ENCODE results near the gene MTX3.

The MTX3 gene

GRCh38 chr5:80026841-80027240, 35.8 kb upstream of the MTX3 start:
- no peak for TF ChIP-seq CTCF (IDR thresholded peaks at IDR 0.05; ENCODE audit: poor library complexity, severe bottlenecking)
- H3K4me3 ChIP-seq (ENCODE audit: severe bottlenecking) = no peak overlapping the region
- H3K9me3 ChIP-seq (ENCODE audit: severe bottlenecking) = no peaks in the 10 kb centered on the region
- H3K4me1 ChIP-seq (ENCODE audit: insufficient read depth, poor library complexity, severe bottlenecking) = no peaks in the 10 kb centered on the region
- DNase-seq (ENCODE audit: low spot score) (no peak), ATAC-seq (ENCODE audit: low read depth) (no peak)
- H3K27ac ChIP-seq (ENCODE audit: poor library complexity, severe bottlenecking) = no peak overlapping the region
- no peaks in the 10 kb centered on the region for H3K36me3 ChIP-seq (ENCODE audit: low read depth)
- H3K27me3 ChIP-seq (ENCODE audit: insufficient read depth, poor library complexity, severe bottlenecking) = no peaks in the 10 kb centered on the region

GRCh38 chr5:80025069-80025468, 34.0 kb upstream of the MTX3 start:
- Histone ChIP-seq H3K9me3 (ENCODE audit: severe bottlenecking) (no peaks in the 10 kb centered on the region), H3K4me3 (ENCODE audit: severe bottlenecking) (no peak overlapping the region), H3K27me3 (ENCODE audit: insufficient read depth, poor library complexity, severe bottlenecking) (no peaks in the 10 kb centered on the region), H3K36me3 (ENCODE audit: low read depth) (no peaks in the 10 kb centered on the region), H3K27ac (ENCODE audit: poor library complexity, severe bottlenecking) (no peak overlapping the region), H3K4me1 (ENCODE audit: insufficient read depth, poor library complexity, severe bottlenecking) (no peaks in the 10 kb centered on the region)
- no peak for ATAC-seq (ENCODE audit: low read depth)
- DNase-seq (ENCODE audit: low spot score) = no peak
- no peak for TF ChIP-seq CTCF (IDR thresholded peaks at IDR 0.05; ENCODE audit: poor library complexity, severe bottlenecking)

GRCh38 chr5:80010754-80011392, 19.8 kb upstream of the MTX3 start:
- Histone ChIP-seq H3K4me1 (ENCODE audit: insufficient read depth, poor library complexity, severe bottlenecking) (no peaks in the 10 kb centered on the region), H3K27me3 (ENCODE audit: insufficient read depth, poor library complexity, severe bottlenecking) (no peaks in the 10 kb centered on the region), H3K36me3 (ENCODE audit: low read depth) (no peaks in the 10 kb centered on the region), H3K4me3 (ENCODE audit: severe bottlenecking) (no peak overlapping the region), H3K27ac (ENCODE audit: poor library complexity, severe bottlenecking) (no peak overlapping the region), H3K9me3 (ENCODE audit: severe bottlenecking) (no peaks in the 10 kb centered on the region)
- no peak for TF ChIP-seq CTCF (IDR thresholded peaks at IDR 0.05; ENCODE audit: poor library complexity, severe bottlenecking)
- ATAC-seq (ENCODE audit: low read depth) (no peak), DNase-seq (ENCODE audit: low spot score) (no peak)

GRCh38 chr5:80008995-80009765, 18.1 kb upstream of the MTX3 start:
- no peak for TF ChIP-seq CTCF (IDR thresholded peaks at IDR 0.05; ENCODE audit: poor library complexity, severe bottlenecking)
- Histone ChIP-seq H3K27me3 (ENCODE audit: insufficient read depth, poor library complexity, severe bottlenecking) (no peaks in the 10 kb centered on the region), H3K27ac (ENCODE audit: poor library complexity, severe bottlenecking) (no peak overlapping the region), H3K4me3 (ENCODE audit: severe bottlenecking) (no peak overlapping the region), H3K36me3 (ENCODE audit: low read depth) (no peaks in the 10 kb centered on the region), H3K4me1 (ENCODE audit: insufficient read depth, poor library complexity, severe bottlenecking) (no peaks in the 10 kb centered on the region), H3K9me3 (ENCODE audit: severe bottlenecking) (no peaks in the 10 kb centered on the region)
- DNase-seq (ENCODE audit: low spot score) (no peak), ATAC-seq (ENCODE audit: low read depth) (no peak)

GRCh38 chr5:80002677-80003076, 11.6 kb upstream of the MTX3 start:
- ATAC-seq (ENCODE audit: low read depth) (no peak), DNase-seq (ENCODE audit: low spot score) (no peak)
- no peak overlapping the region for H3K4me3 ChIP-seq (ENCODE audit: severe bottlenecking)
- H3K27ac ChIP-seq (ENCODE audit: poor library complexity, severe bottlenecking) = no peak overlapping the region
- H3K9me3 ChIP-seq (ENCODE audit: severe bottlenecking) = no peaks in the 10 kb centered on the region
- H3K4me1 ChIP-seq (ENCODE audit: insufficient read depth, poor library complexity, severe bottlenecking) = no peaks in the 10 kb centered on the region
- H3K36me3 ChIP-seq (ENCODE audit: low read depth) = no peaks in the 10 kb centered on the region
- no peak for TF ChIP-seq CTCF (IDR thresholded peaks at IDR 0.05; ENCODE audit: poor library complexity, severe bottlenecking)
- H3K27me3 ChIP-seq (ENCODE audit: insufficient read depth, poor library complexity, severe bottlenecking) = no peaks in the 10 kb centered on the region
